H1 (cell line): ENCODE measurements around the gene STK32C. TPM values are rescaled to one million over a fixed set of nuclear protein-coding genes. Genes with fewer than 3 reads are reported as not detected.

ENCODE experiments used
- EGR1 ChIP-seq: IDR thresholded peaks from 2 replicates; pipeline ENCODE4 v1.6.1; 2011; ENCODE audit warnings: low read depth, low read length, borderline replicate concordance
- polyA plus RNA-seq, 7 experiments: library from polyadenylated mRNA; depleted of rRNA in 3 of 7; stranded (reverse) in 5 of 7; unstranded in 2 of 7; fragments of >200 nt in 5 of 7; fragments of 200-250 nt in 2 of 7; gene quantifications; 1 replicate in 5 of 7; 2 replicates in 1 of 7; 4 replicates in 1 of 7; pipeline versions ENCODE4 v1.2.1 to v1.2.3, GENCODE V29; 2011 to 2013; ENCODE audit warnings: missing spikeins in 2 of 7, mixed read lengths in 2 of 7
- total RNA-seq: library from RNA; stranded (reverse); fragmentation: NEBNext Ultra II Directional; extraction: Animal tissue kit (Norgen Biotek cat#: 25700); gene quantifications from 2 replicates; pipeline ENCODE4 v1.2.1, GENCODE V29; 2021

STK32C gene
- total and polyA plus RNA-seq, 2 of the 8 experiments (the other 6 are each of a cell fraction or from before 2014, with no cell fraction given) = 10.6 to 15.6 TPM

- no peak for TF ChIP-seq EGR1
- TF ChIP-seq, all 59 proteins: peak for 0
These were observed 81.0 kb downstream of the STK32C start (continued) for GRCh38 chr10:132226586-132227405.
